HG02678 (cell line): ENCODE results near the gene SLC39A13.
"Not testable (repeated sequence)": the region's sequence is repeated elsewhere in the genome, so short reads cannot be mapped to it uniquely, and the experiment has no call there.

Source experiments
- ATAC-seq: cut with Tn5 transposase; IDR thresholded peaks from one replicate; pipeline ENCODE4 v1.9.1; 2021; ENCODE audit warnings: mild to moderate bottlenecking, moderate library complexity; ENCODE audit not compliant: unreplicated experiment

The SLC39A13 gene

DNA sequence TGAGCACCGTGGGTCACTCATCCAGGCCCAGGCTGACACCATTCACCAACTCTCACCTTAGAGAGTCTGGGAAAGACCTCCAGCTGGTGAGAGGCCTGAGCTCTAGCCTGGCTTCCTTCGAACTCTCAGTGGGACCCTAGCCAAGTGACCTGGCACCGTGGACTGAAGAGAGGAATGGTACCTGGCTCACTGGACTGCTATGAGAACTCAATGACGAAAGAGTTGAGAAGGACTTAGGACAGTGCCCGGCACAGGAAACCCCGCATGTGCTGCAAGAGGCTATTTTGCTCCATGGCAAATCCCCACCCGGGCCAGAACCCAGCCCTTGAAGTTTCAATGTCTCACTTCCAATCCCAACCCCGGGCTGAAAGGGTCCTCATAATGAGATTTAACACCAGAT lies 41.2 kb downstream of the SLC39A13 start:
- no peak for ATAC-seq

DNA sequence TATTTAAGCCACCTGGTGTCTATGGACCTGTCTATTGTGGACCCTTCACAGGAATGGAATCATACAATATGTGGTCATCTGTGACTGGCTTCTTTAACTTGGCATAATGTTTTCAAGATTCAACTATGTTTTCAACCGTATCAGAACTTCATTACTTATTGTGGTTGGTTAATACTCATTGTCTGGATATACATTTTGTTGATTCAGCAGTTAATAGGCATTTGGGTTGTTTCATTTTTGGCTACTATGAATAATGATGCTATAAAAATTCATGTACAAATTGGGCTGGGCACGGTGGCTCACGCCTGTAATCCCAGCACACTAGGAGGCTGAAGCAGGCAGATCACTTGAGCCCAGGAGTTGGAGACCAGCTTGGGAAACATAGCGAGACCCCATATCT lies 43.0 kb downstream of the SLC39A13 start:
- ATAC-seq: no peak

DNA sequence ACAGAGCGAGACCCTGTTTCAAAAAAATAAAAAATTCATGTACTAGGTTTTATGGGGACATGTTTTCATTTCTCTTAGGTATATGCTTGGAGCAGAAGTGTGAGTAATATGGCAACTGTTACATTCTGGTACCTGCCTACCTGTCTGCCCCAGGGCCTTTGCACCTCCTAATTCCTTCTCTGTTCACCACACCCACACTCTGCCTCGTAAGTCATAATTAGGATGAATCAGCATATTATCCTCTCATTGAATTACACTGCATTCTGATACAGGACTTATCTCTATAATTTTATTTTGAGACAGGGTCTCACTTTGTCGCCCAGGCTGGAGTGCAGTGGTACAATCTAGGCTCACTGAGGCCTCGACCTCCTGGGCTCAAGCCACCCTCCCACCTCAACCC lies 43.6 kb downstream of the SLC39A13 start:
- no peak for ATAC-seq

DNA sequence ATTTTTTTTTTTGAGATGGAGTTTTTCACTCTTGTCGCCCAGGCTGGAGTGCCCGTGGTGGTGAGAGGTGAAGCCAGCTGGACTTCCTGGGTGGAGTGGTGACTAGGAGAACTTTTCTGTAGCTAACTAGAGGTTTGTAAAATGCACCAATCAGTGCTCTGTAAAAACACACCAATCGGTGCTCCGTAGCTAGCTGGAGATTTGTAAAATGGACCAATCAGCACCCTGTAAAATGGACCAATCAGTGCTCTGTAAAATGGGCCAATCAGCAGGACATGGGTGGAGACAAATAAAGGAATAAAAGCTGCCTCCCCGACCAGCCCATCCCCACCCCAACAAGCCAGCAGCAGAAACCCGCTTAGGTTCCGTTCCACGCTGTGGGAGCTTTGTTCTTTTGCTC lies 45.0 kb downstream of the SLC39A13 start:
- no peak for ATAC-seq

DNA sequence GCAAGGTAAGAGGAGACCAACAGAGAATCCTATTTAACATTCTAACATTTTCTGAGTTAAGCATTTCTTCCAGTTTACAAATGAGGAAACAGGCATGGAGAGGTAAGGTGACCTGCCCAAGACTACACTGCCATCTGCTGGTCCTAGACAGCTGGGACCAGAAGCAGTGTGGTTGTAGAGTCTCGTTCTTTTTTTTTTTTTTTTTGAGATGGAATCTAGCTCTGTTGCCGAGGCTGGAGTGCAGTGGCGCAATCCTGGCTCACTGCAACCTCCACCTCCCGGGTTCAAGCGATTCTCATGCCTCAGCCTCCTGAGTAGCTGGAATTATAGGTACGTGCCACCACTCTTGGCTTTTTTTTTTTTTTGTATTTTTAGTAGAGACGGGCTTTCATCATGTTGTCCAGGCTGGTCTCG lies 45.9 kb downstream of the SLC39A13 start:
- not testable (repeated sequence) for ATAC-seq

DNA sequence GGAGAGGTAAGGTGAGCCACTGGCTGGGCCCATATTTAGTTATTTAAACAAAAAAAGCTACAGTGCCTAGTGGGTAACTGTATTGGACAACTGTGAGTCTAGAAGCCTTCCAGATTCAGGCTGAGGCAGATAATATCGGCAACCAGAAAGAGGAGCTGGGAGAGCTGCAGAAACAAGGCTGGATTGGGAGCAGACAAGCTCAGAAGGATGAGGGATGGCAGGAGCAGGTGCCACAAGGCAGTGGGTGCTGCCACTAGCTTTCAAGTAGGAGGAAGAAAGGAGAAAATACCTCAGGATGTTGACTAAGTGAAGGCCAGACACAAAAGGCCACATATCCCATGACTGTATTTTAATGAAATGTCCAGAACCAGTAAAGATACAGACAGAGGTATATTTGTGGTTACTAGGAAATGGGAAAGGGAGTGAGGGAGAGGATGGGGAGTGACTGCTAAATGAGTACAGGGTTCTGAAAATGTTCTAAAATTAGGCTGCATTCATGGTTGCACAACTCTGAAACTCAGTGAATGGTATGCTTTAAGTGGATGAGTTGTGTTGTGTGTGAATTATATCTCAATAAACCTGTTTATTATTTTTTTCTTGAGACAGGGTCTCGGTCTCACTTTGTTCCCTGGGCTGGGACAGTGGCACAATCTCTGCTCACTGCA lies 52.3 kb downstream of the SLC39A13 start:
- ATAC-seq: no peak

DNA sequence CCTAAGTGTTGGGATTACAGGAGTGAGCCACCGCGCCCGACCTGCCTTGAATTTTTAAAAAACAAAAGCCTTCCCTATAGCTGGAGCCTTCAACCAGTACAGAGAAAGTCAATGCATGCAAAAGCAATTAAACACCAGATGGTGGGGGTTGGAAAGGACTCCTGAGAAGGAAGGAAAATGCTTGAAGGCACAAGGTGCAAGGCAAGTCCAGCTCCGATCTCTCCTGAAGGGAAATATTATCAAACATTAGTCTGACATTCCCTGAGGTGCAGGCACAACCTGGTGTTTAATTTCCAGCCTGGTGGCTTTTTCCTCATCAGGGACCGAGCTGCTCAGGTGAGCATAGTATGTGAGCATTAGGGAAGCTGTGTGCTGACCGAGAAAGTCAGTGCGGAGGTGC lies 53.5 kb downstream of the SLC39A13 start:
- ATAC-seq: no peak

DNA sequence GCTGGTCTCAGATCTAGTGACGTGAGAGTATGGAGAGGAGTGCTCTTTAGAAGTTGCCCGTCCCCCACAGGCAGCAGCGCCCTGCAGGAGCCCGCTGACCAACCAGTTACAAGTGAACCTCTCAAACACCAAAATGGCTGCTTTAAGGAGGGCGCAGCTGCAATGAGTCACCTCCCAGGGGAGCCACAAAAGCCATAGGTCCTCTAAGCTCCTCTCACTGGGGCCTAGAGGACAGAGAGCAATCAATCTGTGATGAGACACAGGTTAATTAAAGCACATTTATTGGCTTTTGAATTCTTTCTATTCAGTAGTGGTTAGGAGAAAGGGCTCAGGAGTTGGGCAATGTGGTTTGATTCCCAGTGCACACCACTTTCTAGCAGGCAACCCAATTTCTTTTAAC lies 56.1 kb downstream of the SLC39A13 start:
- no peak for ATAC-seq
